ENCODE measurements around the gene TAF11L8.
"Not testable (repeated sequence)": the region's sequence is repeated elsewhere in the genome, so short reads cannot be mapped to it uniquely, and the experiment has no call there.

Gene TAF11L8

DNA sequence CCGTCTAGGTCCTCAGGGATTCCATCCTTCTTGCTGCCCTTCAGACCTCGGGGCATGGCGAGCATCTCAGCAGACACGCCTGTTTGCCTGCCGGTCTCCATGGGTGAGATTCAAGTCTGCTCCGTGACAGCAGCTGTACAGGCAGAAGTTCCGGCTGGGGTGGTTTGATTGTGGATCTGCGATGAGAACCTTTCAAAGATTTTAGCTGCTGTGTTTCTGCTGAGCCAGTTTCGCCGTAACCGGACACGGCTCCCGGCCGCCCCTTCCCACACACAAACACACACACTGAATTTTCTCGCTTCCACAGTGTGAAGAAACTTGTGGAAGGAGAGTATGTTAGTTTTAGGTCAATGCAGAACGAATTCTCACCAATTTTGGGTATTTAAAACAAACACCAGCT, at the start of gene TAF11L8:
Gene TAF11L8, minus strand, starts transcription at position 101 of the 400 bp plus-strand sequence.
- not testable (repeated sequence) for DNase-seq

DNA sequence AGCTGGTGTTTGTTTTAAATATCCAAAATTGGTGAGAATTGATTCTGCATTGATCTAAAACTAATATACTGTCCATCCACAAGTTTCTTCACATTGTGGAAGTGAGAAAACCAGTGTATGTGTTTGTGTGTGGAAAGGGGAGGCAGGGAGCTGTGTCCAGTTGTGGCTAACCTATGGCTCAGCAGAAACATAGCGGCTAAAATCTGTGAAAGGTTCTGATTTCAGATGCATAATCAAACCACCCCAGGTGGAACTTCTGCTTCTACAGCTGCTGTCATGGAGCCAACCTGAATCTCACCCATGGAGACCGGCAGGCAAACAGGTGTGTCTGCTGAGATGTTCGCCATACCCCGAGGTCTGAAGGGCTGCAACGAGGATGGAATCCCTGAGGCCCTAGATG, 43.4 kb upstream of the TAF11L8 start, which contains the start of gene TAF11L14:
Gene TAF11L14, plus strand, starts transcription at position 301 of the 400 bp plus-strand sequence.
- DNase-seq, result no peak

DNA sequence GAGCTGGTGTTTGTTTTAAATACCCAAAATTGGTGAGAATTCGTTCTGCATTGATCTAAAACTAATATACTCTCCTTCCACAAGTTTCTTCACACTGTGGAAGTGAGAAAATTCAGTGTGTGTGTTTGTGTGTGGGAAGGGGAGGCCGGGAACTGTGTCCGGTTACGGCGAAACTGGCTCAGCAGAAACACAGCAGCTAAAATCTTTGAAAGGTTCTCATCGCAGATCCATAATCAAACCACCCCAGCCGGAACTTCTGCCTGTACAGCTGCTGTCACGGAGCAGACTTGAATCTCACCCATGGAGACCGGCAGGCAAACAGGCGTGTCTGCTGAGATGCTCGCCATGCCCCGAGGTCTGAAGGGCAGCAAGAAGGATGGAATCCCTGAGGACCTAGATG, 41.0 kb upstream of the TAF11L8 start, which contains the start of gene TAF11L13:
Gene TAF11L13, plus strand, starts transcription at position 301 of the 400 bp plus-strand sequence.
- DNase-seq, result not testable (repeated sequence)

DNA sequence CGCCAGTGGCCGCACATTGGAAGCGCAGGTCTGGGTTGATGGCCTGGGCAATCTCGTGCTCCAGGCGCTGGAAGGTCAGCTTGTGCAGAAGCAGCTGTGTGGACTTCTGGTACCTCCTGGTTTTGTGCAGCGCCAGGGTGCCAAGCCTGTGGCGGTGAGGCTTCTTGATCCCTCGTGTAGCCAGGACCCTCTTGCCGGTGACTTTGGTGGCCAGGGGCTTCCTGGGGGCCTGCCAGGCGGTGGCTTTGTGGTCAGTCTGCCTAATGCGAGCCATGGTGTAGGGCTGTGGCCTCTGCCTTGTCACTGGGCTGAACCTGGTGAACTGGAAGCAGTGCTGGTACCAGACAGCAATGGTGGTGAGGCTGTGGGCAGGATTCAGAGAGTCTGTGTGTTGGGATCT, 34.9 kb upstream of the TAF11L8 start:
- DNase-seq, result no peak

DNA sequence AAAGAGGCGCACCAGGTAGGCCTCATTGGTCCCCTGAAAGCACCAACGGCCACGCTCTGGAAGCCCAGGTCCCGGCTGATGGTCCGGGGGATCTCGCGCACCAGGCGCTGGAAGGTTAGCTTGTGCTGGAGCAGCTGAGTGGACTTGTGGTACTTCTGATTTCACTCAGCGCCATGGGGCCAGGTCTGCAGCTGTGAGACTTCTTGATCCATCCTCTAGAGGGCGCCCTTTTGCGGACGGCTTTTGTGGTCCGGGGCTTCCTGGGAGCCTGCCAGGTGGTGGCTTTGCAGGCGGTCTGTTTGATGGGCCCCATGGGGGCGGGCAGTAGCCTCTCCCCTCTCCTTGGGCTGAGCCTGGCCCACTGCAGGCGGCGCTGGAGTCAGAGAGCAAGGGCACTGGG, 29.9 kb upstream of the TAF11L8 start:
- no peak for DNase-seq

DNA sequence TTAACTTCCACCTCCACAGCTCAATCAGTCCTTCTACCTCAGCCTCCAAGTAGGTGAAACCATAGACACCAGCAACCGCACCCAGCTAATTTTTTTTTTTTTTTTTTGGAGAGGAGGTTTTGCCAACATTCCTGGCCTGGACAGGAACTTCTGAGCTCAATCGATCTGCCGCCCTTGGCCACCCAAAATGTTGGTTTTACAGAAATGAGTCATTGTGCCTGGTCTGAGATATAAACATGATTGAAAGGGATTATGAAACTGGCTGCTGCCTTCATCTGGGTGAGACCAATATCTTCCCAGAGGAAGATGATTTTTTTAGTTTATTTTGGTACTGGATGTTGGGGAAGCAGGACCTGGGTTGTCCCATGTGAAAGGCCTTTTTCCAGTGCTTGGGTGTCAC, 28.6 kb upstream of the TAF11L8 start:
- DNase-seq, result no peak

DNA sequence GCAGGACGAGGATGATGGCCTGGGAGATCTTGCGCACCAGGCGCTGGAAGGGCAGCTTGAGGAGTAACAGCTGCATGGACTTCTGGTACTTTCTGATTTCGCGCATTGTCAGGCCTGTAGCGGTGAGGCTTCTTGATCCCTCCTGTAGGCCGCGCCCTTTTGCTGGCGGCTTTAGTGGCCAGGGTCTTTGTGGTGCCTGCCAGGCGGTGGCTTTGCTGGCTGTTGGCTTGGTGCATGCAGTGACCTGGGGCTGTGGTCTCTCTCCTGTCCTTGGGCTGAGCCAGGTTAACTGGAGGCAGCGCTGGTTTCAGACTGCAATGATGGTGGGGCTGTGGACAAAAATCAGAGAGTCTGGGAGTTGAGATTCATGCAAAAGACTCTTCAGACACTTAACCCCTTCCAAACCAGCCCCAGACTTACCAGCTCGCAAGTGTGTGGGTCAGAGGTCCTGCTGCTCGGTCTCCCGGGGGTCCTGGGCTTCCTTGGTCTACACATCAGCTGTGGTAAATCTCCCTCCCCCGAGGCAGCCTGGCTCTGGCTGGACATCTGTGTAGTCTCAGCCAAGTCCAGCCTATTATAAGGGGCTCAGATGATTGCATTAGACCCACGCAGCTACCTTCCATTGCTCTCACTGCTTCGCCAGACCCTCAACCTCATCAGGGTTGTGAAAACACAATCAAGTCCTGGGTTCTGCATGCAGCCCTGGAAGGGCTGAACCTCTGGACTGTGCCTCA, 24.3 kb upstream of the TAF11L8 start:
- DNase-seq, result no peak

DNA sequence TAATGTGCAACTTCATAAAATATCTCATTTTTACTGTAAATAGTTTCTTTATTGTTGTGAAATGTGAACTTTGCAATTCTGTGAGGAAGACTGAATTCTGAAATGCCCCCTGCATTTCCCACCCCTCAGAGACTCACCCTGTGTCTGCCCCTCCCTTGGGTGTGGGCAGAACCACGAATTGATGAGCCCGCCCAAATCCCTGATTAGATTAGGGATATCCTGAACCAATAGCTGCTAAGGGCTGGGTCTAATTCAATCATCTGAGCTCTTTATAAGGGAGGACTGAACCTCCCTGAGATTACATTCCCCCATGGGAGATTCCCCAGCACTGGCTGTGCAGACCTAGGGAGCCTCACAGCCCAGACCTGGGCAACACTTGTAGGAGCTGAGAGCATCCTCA, 19.3 kb upstream of the TAF11L8 start, which contains the start of gene TAF11L12:
Gene TAF11L12, plus strand, starts transcription at position 301 of the 400 bp plus-strand sequence.
- DNase-seq, result not testable (repeated sequence)

DNA sequence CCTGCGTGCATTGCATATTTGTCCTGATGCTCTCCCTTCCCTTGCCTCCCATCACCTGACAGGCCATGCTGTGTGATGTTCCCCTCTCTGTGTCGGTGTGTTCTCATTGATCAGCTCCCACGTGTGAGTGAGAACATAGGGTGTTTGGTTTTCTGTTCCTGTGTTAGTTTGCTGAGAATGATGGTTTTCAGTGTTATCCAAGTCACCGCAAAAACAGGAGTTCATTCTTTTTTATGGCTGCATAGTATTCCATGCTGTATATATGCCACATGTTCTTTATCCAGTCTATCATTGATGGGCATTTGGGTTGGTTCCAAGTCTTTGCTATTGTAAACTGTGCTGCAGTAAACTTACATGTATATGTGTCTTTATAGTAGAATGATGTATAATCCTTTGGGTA, 16.7 kb upstream of the TAF11L8 start:
- DNase-seq, result not testable (repeated sequence)

DNA sequence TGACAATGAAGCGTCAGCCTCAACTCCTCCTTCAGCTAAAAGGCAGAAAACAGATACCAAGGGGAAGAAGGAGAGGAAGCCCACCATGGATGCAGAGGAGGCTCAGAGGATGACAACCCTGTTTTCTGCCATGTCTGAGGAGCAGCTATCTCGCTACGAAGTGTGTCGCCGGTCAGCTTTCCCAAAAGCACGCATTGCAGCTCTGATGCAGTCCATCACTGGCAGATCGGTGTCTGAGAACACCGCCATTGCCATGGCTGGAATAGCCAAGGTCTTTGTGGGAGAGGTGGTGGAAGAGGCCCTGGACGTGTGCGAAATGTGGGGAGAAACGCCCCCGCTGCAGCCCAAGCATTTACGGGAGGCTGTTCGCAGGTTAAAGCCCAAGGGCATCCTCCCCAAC, 14.2 kb upstream of the TAF11L8 start:
- DNase-seq, result no peak

DNA sequence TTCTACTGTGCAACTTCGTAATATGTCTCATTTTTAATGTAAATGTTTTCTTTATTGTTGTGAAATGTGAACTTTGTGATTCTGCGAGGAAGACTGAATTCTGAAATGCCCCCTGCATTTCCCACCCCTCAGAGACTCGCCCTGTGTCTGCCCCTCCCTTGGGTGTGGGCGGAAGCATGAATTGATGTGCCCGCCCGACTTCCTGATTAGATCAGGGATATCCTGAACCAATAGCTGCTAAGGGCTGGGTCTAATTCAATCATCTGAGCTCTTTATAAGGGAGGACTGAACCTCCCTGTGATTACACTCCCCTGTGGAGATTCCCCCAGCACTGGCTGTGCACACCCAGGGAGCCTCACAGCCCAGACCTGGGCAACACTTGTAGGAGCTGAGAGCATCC, 13.1 kb upstream of the TAF11L8 start, which contains the start of gene TAF11L11:
Gene TAF11L11, plus strand, starts transcription at position 304 of the 400 bp plus-strand sequence.
- DNase-seq, result not testable (repeated sequence)

DNA sequence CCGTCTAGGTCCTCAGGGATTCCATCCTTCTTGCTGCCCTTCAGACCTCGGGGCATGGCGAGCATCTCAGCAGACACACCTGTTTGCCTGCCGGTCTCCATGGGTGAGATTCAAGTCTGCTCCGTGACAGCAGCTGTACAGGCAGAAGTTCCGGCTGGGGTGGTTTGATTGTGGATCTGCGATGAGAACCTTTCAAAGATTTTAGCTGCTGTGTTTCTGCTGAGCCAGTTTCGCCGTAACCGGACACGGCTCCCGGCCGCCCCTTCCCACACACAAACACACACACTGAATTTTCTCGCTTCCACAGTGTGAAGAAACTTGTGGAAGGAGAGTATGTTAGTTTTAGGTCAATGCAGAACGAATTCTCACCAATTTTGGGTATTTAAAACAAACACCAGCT, 7.0 kb upstream of the TAF11L8 start, which contains the start of gene TAF11L10:
Gene TAF11L10, minus strand, starts transcription at position 101 of the 400 bp plus-strand sequence.
- not testable (repeated sequence) for DNase-seq

DNA sequence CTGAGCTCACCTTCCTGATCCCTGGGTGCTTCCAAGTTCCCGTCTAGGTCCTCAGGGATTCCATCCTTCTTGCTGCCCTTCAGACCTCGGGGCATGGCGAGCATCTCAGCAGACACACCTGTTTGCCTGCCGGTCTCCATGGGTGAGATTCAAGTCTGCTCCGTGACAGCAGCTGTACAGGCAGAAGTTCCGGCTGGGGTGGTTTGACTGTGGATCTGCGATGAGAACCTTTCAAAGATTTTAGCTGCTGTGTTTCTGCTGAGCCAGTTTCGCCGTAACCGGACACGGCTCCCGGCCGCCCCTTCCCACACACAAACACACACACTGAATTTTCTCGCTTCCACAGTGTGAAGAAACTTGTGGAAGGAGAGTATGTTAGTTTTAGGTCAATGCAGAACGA, 3.5 kb upstream of the TAF11L8 start, which contains the start of gene TAF11L9:
Gene TAF11L9, minus strand, starts transcription at position 140 of the 400 bp plus-strand sequence.
- DNase-seq, result not testable (repeated sequence)

DNA sequence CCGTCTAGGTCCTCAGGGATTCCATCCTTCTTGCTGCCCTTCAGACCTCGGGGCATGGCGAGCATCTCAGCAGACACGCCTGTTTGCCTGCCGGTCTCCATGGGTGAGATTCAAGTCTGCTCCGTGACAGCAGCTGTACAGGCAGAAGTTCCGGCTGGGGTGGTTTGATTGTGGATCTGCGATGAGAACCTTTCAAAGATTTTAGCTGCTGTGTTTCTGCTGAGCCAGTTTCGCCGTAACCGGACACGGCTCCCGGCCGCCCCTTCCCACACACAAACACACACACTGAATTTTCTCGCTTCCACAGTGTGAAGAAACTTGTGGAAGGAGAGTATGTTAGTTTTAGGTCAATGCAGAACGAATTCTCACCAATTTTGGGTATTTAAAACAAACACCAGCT, 5.1 kb downstream of the TAF11L8 start, which contains the start of gene TAF11L7:
Gene TAF11L7, minus strand, starts transcription at position 101 of the 400 bp plus-strand sequence.
- DNase-seq, result not testable (repeated sequence)
